A673 (cell line): ENCODE measurements around the gene SSH2. TPM values are rescaled to one million over a fixed set of nuclear protein-coding genes. Genes with fewer than 3 reads are reported as not detected.

Experiments used
- BruUV-seq: library from RNA; stranded (reverse); fragments of 400-500 nt; replicated peaks from 2 replicates; lab custom pipeline; 2021; lab: Mats Ljungman, UMichigan
- CTCF ChIA-PET: fragments of 300-600 bp; sonication (Branson Sonifier 250); formaldehyde crosslinking; loops from one replicate; lab custom pipeline; 2022; ENCODE audit warnings: antibody characterized with exemption; lab: Charles Lee
- POLR2A ChIA-PET: fragments of 300-600 bp; sonication (Branson Sonifier 250); formaldehyde crosslinking; loops from one replicate; lab custom pipeline; 2022; ENCODE audit warnings: antibody characterized with exemption; ENCODE audit not compliant: low non-redundant PET; lab: Charles Lee
- DNase-seq: peaks from one replicate; pipeline ENCODE4 v3.0.0-alpha.2; 2015; ENCODE audit warnings: low spot score
- H3K27ac ChIP-seq: fragments of 200-600 bp; sonication (generic); 2 replicates; pipeline ENCODE4 v1.5.1; 2016; ENCODE audit warnings: mixed run types, low read depth, mild to moderate bottlenecking, mixed read lengths, antibody characterized with exemption, low read length; ENCODE audit not compliant: poor library complexity, severe bottlenecking
- H3K27me3 ChIP-seq: fragments of 200-600 bp; sonication (generic); replicated peaks from 2 replicates; pipeline ENCODE4 v1.6.1; 2017; ENCODE audit warnings: mixed run types, low read depth, mild to moderate bottlenecking, mixed read lengths, antibody characterized with exemption, low read length; ENCODE audit not compliant: insufficient read depth, poor library complexity
- H3K36me3 ChIP-seq: fragments of 200-600 bp; sonication (generic); 2 replicates; pipeline ENCODE4 v1.6.1; 2016; ENCODE audit warnings: mixed run types, mild to moderate bottlenecking, mixed read lengths, antibody characterized with exemption, low read length; ENCODE audit not compliant: insufficient read depth, poor library complexity, severe bottlenecking
- H3K4me1 ChIP-seq: fragments of 200-600 bp; sonication (generic); 2 replicates; pipeline ENCODE4 v1.6.1; 2017; ENCODE audit warnings: mixed run types, mild to moderate bottlenecking, mixed read lengths, antibody characterized with exemption, low read length; ENCODE audit not compliant: insufficient read depth, poor library complexity, severe bottlenecking
- H3K4me3 ChIP-seq: fragments of 200-600 bp; sonication (generic); 2 replicates; pipeline ENCODE4 v1.5.1; 2016; ENCODE audit warnings: low read depth, mixed run types, mild to moderate bottlenecking, mixed read lengths, low read length; ENCODE audit not compliant: poor library complexity, severe bottlenecking
- H3K9me3 ChIP-seq: fragments of 200-600 bp; sonication (generic); 2 replicates; pipeline ENCODE4 v1.6.1; 2016; ENCODE audit warnings: mixed run types, low read depth, mild to moderate bottlenecking, mixed read lengths, antibody characterized with exemption, low read length; ENCODE audit not compliant: poor library complexity, severe bottlenecking
- CTCF ChIP-seq: fragments of 300-800, 200-600 bp; sonication (generic); conservative IDR thresholded peaks from 2 replicates; pipeline ENCODE4 v1.5.1; 2017; ENCODE audit warnings: low read depth, mild to moderate bottlenecking, antibody characterized with exemption, low read length, moderate library complexity, mixed read lengths
- EZH2 ChIP-seq: fragments of 200-600 bp; sonication (generic); IDR thresholded peaks from 2 replicates; pipeline ENCODE4 v1.6.1; 2017; ENCODE audit warnings: borderline replicate concordance, low read depth, mild to moderate bottlenecking, mixed read lengths, antibody characterized with exemption, low read length; ENCODE audit not compliant: poor library complexity, severe bottlenecking
- intact Hi-C: fragments of 100-400 bp; cut with micrococcal nuclease; formaldehyde crosslinking; loops from one replicate; pipeline ENCODE4 v1.10.0; 2022; ENCODE audit not compliant: unreplicated experiment
- total RNA-seq: library from RNA; stranded (reverse); gene quantifications from 2 replicates; pipeline ENCODE4 v1.2.3, GENCODE V29; 2021

Gene SSH2
- total RNA-seq, 1 experiment from 2014 or later, result 75.5 TPM

- intact Hi-C loops, result loop anchor here (10.0 kb wide), 1 partner anchor 321 kb away; no protein-coding TSS in a partner anchor
- Histone ChIP-seq H3K27ac (peak overlapping the region; percentile 90), H3K4me3 (no peak overlapping the region), H3K27me3 (no peaks in the 10 kb centered on the region), H3K4me1 (peaks cover 73% of the 10 kb centered on the region), H3K9me3 (peaks cover 3% of the 10 kb centered on the region), H3K36me3 (peaks cover 3% of the 10 kb centered on the region)
- no TSS peak for BruUV-seq
- no peak for TF ChIP-seq CTCF
- TF ChIP-seq EZH2, result no peak
- ChIA-PET CTCF (interaction anchor here (1.0 to 1.2 kb wide), 2 partner anchors 56 to 106 kb away, joined by 4 to 7 read pairs; no protein-coding TSS in a partner anchor), POLR2A (interaction anchor here (0.5 kb wide), 1 partner anchor 46 kb away, joined by 3 read pairs; no protein-coding TSS in a partner anchor)
- no peak for DNase-seq
Observed at GRCh38 chr17:29723278-29724047, 206.6 kb downstream of the SSH2 start.

GRCh38 chr17:29722411-29723198, 207.4 kb downstream of the SSH2 start:
- H3K27ac ChIP-seq, result peak overlapping the region; percentile 90
- H3K9me3 ChIP-seq, result no peaks in the 10 kb centered on the region
- H3K36me3 ChIP-seq, result no peaks in the 10 kb centered on the region
- intact Hi-C loops, result loop anchor here (10.0 kb wide), 1 partner anchor 322 kb away; no protein-coding TSS in a partner anchor
- CTCF ChIA-PET, result interaction anchor here (1.0 to 1.2 kb wide), 2 partner anchors 57 to 106 kb away, joined by 4 to 7 read pairs; no protein-coding TSS in a partner anchor
- POLR2A ChIA-PET, result interaction anchor here (0.5 to 0.6 kb wide), 2 partner anchors 33 to 45 kb away, joined by 3 read pairs; no protein-coding TSS in a partner anchor
- no peak for TF ChIP-seq EZH2
- no peak for TF ChIP-seq CTCF
- peak; percentile 87 for DNase-seq
- BruUV-seq, result no TSS peak
- H3K4me3 ChIP-seq, result peak overlapping the region; percentile 26
- peaks cover 76% of the 10 kb centered on the region for H3K4me1 ChIP-seq
- H3K27me3 ChIP-seq, result no peaks in the 10 kb centered on the region

GRCh38 chr17:29720551-29720950, 209.5 kb downstream of the SSH2 start:
- peak; percentile 22 for DNase-seq
- CTCF ChIA-PET, result no interaction called here
- BruUV-seq, result no TSS peak
- no peak for TF ChIP-seq EZH2
- TF ChIP-seq CTCF, result no peak
- Histone ChIP-seq H3K36me3 (no peaks in the 10 kb centered on the region), H3K27ac (peak overlapping the region; percentile 90), H3K4me3 (no peak overlapping the region), H3K27me3 (no peaks in the 10 kb centered on the region), H3K4me1 (peaks cover 64% of the 10 kb centered on the region), H3K9me3 (no peaks in the 10 kb centered on the region)
- intact Hi-C loops, result loop anchor here (10.0 kb wide), 1 partner anchor 324 kb away; no protein-coding TSS in a partner anchor
- POLR2A ChIA-PET, result interaction anchor here (0.7 kb wide), 1 partner anchor 39 kb away, joined by 3 read pairs; no protein-coding TSS in a partner anchor
